Skeletal muscle tissue (tissue), 4 donors: ENCODE results near the gene TFAP2E. TPM values are rescaled to one million over a fixed set of nuclear protein-coding genes. Genes with fewer than 3 reads are reported as not detected.

Experiments used
- H3K27ac ChIP-seq: one replicate; pipeline ENCODE4 v1.7.0; 2013; ENCODE audit warnings: mild to moderate bottlenecking, low read depth, low read length, inconsistent platforms
- H3K27me3 ChIP-seq, 3 donors: one replicate each; pipeline ENCODE4 v1.7.0; 2013; ENCODE audit warnings: low read length in 3 of 3; ENCODE audit not compliant: control insufficient read depth in 3 of 3, insufficient read depth in 3 of 3
- H3K36me3 ChIP-seq, 3 donors: one replicate each; pipeline ENCODE4 v1.7.0; 2013; ENCODE audit warnings: low read length in 3 of 3; ENCODE audit not compliant: control insufficient read depth in 3 of 3, insufficient read depth in 3 of 3
- H3K4me1 ChIP-seq, 3 donors: one replicate each; pipeline ENCODE4 v1.7.0; 2013; ENCODE audit warnings: low read length in 3 of 3, mild to moderate bottlenecking in 3 of 3; ENCODE audit not compliant: control insufficient read depth in 3 of 3, insufficient read depth in 3 of 3
- H3K4me3 ChIP-seq, 3 donors: one replicate each; pipeline ENCODE4 v1.7.0; 2013; ENCODE audit warnings: low read length in 3 of 3
- H3K9ac ChIP-seq, 3 donors: one replicate each; pipeline ENCODE4 v1.7.0; 2013; ENCODE audit warnings: low read length in 3 of 3, mild to moderate bottlenecking in 3 of 3, moderate library complexity in 2 of 3, low read depth in 1 of 3
- H3K9me3 ChIP-seq, 3 donors: one replicate each; pipeline ENCODE4 v1.7.0; 2013; ENCODE audit warnings: low read length in 3 of 3; ENCODE audit not compliant: control insufficient read depth in 3 of 3
- total RNA-seq: library from RNA; depleted of rRNA; stranded (reverse); fragments of >200 nt; gene quantifications from one replicate; pipeline ENCODE4 v1.2.3, GENCODE V29; 2014
- donor health status: Osteomylitis.

The TFAP2E gene
- total RNA-seq, 1 donor from 2014 or later, result 0.52 TPM

DNA sequence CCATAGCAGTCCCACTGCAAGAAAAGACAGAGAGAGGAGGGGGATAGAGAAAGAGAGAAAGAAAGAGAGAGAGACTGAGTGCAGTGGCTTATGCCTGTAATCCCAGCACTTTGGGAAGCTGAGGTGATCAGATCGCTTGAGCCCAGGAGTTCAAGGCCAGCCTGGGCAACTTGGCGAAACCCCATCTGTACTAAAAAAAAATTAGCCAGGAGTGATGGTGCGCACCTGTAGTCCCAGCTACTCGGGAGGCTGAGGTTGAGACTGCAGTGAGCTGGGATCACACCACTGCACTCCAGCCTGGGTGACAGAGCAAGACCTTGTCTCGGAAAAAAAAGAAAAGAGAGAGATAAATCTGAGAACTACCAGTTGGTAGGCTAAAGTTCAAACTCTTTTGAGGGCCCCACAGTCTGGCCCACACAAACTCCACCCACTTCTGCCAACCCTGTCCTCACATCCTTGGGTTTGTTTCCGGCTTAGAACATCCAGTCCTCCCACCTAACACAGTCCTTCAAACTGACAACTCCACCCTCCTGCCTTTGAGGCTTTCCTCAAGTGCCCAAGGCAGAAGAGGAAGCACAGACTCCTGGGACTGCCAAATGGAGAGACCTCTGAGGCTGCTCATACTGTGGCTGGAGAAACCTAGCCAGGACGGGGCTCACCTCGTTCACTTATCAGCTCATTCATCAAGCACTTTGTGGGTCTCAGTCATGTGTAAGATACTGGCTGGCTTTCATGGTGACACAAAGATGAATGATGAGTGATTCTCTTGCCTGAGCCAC is 20.1 kb downstream of the TFAP2E start:
- Histone ChIP-seq H3K9ac (no peak overlapping the region), H3K4me3 (no peak overlapping the region), H3K27me3 (no peaks in the 10 kb centered on the region), H3K27ac (no peak overlapping the region), H3K4me1 (no peaks in the 10 kb centered on the region), H3K9me3 (no peaks in the 10 kb centered on the region), H3K36me3 (peaks cover 0 to 4% (median 3%) of the 10 kb centered on the region in 3 donors)

DNA sequence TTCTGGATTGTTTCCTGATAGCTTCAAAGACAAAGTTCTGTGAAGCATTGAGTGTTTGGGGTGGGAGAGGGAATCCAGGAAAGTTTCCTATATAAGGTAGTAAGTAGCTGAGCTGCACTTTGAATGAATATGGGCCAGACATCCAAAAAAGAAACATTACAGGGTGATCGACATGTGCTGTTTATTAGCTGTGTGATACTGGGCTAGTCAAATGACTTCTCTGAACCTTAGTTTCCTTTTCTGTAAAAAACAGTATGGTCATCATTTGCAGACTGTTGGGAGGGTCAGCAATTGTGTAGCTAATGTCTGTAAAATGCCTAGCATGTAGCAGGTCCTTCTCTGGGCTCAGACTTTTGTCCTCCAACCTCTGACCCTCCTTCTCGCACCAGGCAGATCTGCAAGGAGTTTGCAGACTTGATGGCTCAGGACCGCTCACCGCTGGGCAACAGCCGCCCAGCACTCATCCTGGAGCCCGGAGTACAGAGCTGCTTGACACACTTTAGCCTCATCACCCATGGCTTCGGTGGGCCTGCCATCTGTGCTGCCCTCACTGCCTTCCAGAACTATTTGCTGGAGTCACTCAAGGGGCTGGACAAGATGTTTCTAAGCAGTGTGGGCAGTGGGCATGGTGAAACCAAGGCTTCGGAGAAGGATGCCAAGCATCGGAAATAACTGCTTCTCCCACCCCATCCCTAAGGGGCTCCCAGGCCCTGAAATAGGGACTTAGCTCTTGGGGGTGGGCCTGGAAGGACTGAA is 21.1 kb downstream of the TFAP2E start:
- Histone ChIP-seq H3K4me1 (no peaks in the 10 kb centered on the region), H3K9ac (no peak overlapping the region), H3K9me3 (no peaks in the 10 kb centered on the region), H3K27ac (no peak overlapping the region), H3K27me3 (no peaks in the 10 kb centered on the region), H3K36me3 (peaks cover 0 to 5% (median 4%) of the 10 kb centered on the region in 3 donors), H3K4me3 (no peak overlapping the region)

DNA sequence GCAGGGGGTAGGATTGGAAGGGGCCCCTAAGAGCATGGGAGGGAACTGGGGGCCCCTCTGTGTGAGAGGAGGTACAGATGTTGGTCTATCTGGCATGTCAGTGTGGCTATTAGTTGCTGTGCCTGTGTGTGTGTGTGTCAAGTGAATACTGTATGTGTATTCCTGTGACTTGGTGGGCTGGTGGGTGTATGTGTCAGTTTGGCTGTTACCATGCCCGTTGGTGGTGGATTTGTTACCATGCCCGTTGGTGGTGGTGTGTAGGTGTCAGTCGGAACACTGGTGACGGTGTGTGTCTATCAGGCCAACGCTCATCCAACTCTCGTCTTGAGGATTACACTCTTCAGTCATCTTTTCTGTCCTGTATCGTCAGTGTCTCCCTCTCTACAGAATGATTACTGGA is 22.6 kb downstream of the TFAP2E start:
- no peaks in the 10 kb centered on the region for H3K9me3 ChIP-seq
- H3K9ac ChIP-seq, result no peak overlapping the region
- no peak overlapping the region for H3K27ac ChIP-seq
- H3K27me3 ChIP-seq, result no peaks in the 10 kb centered on the region
- H3K4me3 ChIP-seq, result no peak overlapping the region
- H3K4me1 ChIP-seq, result no peaks in the 10 kb centered on the region
- peaks cover 0 to 5% (median under 1%) of the 10 kb centered on the region in 3 donors for H3K36me3 ChIP-seq

DNA sequence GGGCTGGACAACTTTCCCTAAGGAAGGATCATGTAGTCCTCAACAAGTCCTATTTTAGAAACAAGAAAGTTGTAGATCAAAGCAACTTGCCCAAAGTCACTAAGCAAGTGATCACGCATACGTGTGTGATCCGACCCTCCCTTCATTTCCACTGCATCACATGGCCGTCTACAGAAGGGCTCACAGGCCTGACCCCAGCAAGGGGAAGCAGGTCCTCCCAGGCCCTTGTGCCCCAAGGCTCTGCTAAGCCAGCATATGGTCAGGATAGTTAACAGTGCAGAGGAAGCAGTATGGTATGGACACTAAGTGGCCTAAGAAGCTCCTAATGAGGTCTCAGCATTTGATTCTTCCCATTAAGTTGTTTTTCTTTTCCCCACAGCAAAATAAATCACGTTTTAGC is 24.8 kb downstream of the TFAP2E start:
- no peak overlapping the region for H3K9ac ChIP-seq
- H3K36me3 ChIP-seq, result peaks cover 5 to 21% (median 15%) of the 10 kb centered on the region in 3 donors
- no peak overlapping the region for H3K27ac ChIP-seq
- H3K4me3 ChIP-seq, result no peak overlapping the region
- H3K9me3 ChIP-seq, result no peaks in the 10 kb centered on the region
- H3K4me1 ChIP-seq, result no peaks in the 10 kb centered on the region
- no peaks in the 10 kb centered on the region for H3K27me3 ChIP-seq

DNA sequence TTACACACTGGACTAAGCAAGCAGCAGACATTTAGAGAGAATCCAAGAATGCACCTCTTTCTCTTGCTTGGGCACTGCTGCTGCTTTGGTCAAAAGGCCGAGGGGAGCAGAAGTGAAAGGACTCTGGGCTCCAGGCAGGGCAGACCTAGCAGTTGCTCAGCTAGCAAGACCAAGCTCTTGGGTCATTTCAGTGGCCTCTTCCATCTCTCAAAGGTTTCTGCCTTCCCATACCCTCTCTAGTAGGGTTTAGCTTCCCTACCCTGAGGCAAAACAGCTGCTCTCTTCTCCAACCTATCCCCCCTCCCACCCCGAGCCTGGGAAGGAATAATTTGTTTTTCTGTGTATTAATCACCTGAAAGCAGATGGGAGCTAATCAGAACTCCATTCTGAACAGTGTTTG is 25.8 kb downstream of the TFAP2E start:
- Histone ChIP-seq H3K4me1 (no peaks in the 10 kb centered on the region), H3K27ac (no peak overlapping the region), H3K27me3 (no peaks in the 10 kb centered on the region), H3K9ac (no peak overlapping the region), H3K4me3 (no peak overlapping the region), H3K36me3 (peaks cover 12 to 30% (median 20%) of the 10 kb centered on the region in 3 donors), H3K9me3 (no peaks in the 10 kb centered on the region)

DNA sequence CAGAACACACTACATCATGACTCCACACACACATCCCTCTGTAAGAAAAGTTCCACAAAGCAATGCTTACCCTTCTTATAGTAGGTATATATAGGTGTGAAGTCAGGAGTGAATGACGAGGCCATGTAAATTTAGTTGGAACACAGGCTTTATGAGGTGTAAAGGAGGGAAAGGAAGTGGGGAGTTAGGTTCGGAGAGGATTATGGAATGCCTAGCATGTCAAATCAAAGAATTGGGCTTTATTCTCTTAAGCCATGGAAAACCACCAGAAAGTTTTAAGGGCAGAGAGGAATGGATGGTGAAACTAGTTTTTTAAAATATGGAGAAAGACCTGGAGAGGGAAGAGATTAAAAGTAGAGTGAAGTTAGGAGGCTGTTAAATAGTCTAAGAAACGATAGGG is 26.3 kb downstream of the TFAP2E start:
- no peaks in the 10 kb centered on the region for H3K27me3 ChIP-seq
- no peak overlapping the region for H3K27ac ChIP-seq
- no peak overlapping the region for H3K9ac ChIP-seq
- H3K4me1 ChIP-seq, result no peaks in the 10 kb centered on the region
- no peaks in the 10 kb centered on the region for H3K9me3 ChIP-seq
- no peak overlapping the region for H3K4me3 ChIP-seq
- peaks cover 12 to 30% (median 24%) of the 10 kb centered on the region in 3 donors for H3K36me3 ChIP-seq

DNA sequence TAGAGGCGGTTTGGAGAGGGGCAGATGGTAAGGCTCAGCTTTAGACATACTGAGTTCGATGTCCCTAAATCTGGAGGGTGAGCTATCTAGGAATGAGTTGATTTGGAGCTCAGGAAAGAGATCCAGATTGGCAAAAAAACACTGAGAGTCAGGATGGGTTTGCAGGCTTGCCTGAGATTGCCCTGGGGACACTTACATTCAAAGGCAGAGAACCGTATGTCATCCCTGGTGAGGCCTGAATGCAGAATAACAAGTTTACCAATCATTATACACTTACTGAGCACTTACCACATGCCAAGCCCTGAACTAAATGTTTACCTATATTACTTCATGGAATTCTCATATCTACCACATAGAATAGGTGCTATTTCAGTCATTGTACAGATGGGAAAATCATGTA is 27.5 kb downstream of the TFAP2E start:
- Histone ChIP-seq H3K27me3 (no peaks in the 10 kb centered on the region), H3K4me1 (no peaks in the 10 kb centered on the region), H3K4me3 (no peak overlapping the region), H3K27ac (no peak overlapping the region), H3K9ac (no peak overlapping the region), H3K9me3 (no peaks in the 10 kb centered on the region), H3K36me3 (peaks cover 22 to 40% (median 26%) of the 10 kb centered on the region in 3 donors)

DNA sequence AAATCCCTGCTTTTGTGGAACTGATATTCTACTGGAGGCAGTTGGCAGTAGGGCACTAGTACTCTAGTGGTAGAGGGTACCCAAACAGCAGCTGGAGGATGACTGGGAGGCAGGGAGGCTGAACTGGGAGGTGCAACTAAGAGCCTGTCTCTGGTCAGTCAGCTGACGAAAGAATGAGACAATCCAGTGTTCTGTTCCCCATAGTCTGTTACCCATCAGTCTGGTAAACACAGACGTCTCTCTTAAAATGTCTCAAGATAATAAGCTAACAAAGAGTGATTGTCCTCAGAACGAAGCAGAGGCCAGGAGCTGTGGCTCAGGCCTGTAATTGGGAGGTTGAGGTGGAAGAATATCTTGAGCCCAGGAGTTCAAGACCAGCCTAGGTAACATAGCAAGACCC is 30.4 kb downstream of the TFAP2E start:
- H3K36me3 ChIP-seq, result peaks cover 26 to 53% (median 37%) of the 10 kb centered on the region in 3 donors
- H3K27me3 ChIP-seq, result no peaks in the 10 kb centered on the region
- no peak overlapping the region for H3K9ac ChIP-seq
- H3K9me3 ChIP-seq, result no peaks in the 10 kb centered on the region
- no peaks in the 10 kb centered on the region for H3K4me1 ChIP-seq
- H3K27ac ChIP-seq, result no peak overlapping the region
- H3K4me3 ChIP-seq, result no peak overlapping the region

DNA sequence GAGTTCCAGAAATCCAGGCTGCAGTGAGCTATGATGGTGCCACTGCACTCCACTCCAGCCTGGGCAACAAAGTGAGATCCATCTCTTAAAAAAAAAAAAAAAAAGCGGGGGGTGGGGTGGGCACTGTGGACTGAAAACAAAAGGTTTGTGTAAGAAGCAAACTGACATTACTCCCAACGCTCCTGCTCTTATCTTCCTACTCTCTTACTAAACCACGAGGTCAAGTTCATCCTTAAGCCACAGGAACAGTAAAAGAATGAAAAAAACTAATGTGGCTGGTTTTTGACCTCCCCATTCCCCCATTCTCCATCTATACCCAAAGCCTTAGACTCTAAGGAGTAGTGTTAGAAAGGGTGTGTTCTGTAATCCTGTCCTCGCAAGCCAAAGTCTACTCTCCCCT is 30.8 kb downstream of the TFAP2E start:
- Histone ChIP-seq H3K9ac (no peak overlapping the region), H3K36me3 (peaks cover 31 to 56% (median 42%) of the 10 kb centered on the region in 3 donors), H3K4me3 (no peak overlapping the region), H3K4me1 (no peaks in the 10 kb centered on the region), H3K27ac (no peak overlapping the region), H3K9me3 (no peaks in the 10 kb centered on the region), H3K27me3 (no peaks in the 10 kb centered on the region)
